ENCODE data around the gene LRRC32. TPM values are rescaled to one million over a fixed set of nuclear protein-coding genes. Genes with fewer than 3 reads are reported as not detected.

LRRC32 gene, protein sequence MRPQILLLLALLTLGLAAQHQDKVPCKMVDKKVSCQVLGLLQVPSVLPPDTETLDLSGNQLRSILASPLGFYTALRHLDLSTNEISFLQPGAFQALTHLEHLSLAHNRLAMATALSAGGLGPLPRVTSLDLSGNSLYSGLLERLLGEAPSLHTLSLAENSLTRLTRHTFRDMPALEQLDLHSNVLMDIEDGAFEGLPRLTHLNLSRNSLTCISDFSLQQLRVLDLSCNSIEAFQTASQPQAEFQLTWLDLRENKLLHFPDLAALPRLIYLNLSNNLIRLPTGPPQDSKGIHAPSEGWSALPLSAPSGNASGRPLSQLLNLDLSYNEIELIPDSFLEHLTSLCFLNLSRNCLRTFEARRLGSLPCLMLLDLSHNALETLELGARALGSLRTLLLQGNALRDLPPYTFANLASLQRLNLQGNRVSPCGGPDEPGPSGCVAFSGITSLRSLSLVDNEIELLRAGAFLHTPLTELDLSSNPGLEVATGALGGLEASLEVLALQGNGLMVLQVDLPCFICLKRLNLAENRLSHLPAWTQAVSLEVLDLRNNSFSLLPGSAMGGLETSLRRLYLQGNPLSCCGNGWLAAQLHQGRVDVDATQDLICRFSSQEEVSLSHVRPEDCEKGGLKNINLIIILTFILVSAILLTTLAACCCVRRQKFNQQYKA
- total RNA-seq: 10 to 100 TPM in 3 of 4 donors, 1 to 10 TPM in 1; 6.4 to 30.7 (median 16.2) TPM
- 10 to 100 TPM in 1 of 3 donors, 1 to 10 TPM in 1, under 1 TPM in 1; 0.69 to 18.3 (median 1.8) TPM for polyA plus RNA-seq

DNA sequence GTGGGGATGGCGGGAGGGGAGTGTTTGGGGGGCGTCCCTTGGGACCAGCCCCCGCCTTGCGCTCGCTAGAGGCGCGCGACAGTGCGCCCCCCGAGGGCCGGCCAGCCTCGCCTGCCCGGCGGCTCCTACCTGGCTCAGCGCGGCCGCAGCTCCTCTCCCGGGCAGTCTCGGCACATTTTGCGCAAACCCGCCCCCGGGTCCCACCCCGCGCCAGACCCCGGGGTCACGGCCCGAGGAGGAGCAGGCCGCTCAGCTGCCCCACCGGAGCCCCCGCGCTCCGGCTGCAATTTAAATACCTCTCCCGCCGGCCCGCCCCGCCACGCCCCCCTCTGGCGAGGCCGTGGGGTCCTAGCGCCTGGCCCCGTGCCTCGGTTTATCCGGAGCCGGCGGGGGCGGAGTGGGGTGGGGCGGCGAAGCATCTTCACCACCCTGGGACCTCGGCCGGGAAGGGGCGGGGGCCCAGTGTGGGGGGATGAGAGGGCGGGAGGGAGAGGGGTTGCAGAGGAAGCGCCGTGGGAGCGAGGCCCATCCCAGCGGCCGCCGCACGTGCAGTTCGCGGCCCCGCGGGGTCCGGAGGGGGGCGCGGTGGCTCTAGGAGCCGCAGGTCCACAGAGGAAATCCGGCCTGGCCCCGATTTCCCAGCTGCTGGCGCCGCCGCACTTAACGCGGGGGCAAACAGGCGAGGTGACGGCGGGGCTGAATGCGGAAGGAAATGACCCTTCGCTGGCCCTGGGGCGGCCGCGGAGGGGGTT is at the start of gene LRRC32:
TSS of gene LRRC32 (minus strand) at position 263 of the 752 bp plus-strand sequence. CDS start 4,793 bp downstream, outside the sequence.
- intact Hi-C loops (cut with DNase I): loop anchor here (10.0 kb wide), 2 partner anchors 226 to 466 kb away; partner anchors contain the start of genes EMSY and WNT11
- Histone ChIP-seq H3K27me3 (peaks cover 6 to 25% (median 8%) of the 10 kb centered on the region in 3 donors), H3K4me3 (peak within 1 kb of the TSS; percentile 31 to 57 (median 49)), H3K36me3 (no peaks in the 10 kb centered on the region), H3K9me3 (no peaks in the 10 kb centered on the region), H3K4me1 (peaks cover 0 to 24% (median 15%) of the 10 kb centered on the region in 4 donors), H3K27ac (peak within 1 kb of the TSS; percentile 43 to 76 (median 68))
- TF ChIP-seq POLR2A (IDR thresholded peaks at IDR 0.05): no peak
- TF ChIP-seq, protein P1, sequence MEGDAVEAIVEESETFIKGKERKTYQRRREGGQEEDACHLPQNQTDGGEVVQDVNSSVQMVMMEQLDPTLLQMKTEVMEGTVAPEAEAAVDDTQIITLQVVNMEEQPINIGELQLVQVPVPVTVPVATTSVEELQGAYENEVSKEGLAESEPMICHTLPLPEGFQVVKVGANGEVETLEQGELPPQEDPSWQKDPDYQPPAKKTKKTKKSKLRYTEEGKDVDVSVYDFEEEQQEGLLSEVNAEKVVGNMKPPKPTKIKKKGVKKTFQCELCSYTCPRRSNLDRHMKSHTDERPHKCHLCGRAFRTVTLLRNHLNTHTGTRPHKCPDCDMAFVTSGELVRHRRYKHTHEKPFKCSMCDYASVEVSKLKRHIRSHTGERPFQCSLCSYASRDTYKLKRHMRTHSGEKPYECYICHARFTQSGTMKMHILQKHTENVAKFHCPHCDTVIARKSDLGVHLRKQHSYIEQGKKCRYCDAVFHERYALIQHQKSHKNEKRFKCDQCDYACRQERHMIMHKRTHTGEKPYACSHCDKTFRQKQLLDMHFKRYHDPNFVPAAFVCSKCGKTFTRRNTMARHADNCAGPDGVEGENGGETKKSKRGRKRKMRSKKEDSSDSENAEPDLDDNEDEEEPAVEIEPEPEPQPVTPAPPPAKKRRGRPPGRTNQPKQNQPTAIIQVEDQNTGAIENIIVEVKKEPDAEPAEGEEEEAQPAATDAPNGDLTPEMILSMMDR (IDR thresholded peaks at IDR 0.05): no peak
- TF ChIP-seq EP300 (IDR thresholded peaks at IDR 0.05): no peak
- peak in 2 of 4 donors; percentile 9 to 31 for TF ChIP-seq POLR2AphosphoS5 (IDR thresholded peaks at IDR 0.05)
- DNase-seq: peak; percentile 77
- WGBS, 2 donors: 1% methylated on average over 82 of the region's 82 CpGs

DNA sequence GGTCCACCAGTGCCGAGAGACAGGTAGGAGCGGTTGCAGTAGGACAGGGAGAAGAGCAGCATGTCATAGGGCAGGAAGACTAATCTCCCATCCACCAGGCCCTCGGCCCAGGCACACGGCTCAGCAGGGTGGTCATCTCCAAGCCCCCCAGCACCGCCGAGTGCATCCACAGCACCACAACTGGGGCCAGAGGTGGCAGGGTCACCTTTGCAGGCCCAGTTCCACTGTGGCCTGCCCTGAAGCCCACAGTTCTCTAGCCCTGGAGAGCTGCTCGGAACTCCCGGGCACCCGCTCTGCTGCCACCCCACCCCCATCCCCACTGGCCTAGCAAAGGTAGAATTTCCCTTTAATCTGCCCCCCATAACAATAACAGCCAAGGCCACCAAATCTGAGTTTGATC is 49.1 kb upstream of the LRRC32 start:
- H3K36me3 ChIP-seq: no peaks in the 10 kb centered on the region
- no peak overlapping the region for H3K27ac ChIP-seq
- WGBS, 2 donors: 96% methylated on average over 9 of the region's 9 CpGs
- H3K27me3 ChIP-seq: peaks cover 0 to 9% (median 0%) of the 10 kb centered on the region in 3 donors
- intact Hi-C loops (cut with DNase I): no loop called here
- no peak overlapping the region for H3K4me3 ChIP-seq
- no peaks in the 10 kb centered on the region for H3K9me3 ChIP-seq
- peak; percentile 44 for DNase-seq
- no peak for TF ChIP-seq EP300 (IDR thresholded peaks at IDR 0.05)
- TF ChIP-seq, protein P1 (IDR thresholded peaks at IDR 0.05): no peak
- TF ChIP-seq POLR2A (IDR thresholded peaks at IDR 0.05): no peak
- TF ChIP-seq POLR2AphosphoS5 (IDR thresholded peaks at IDR 0.05): no peak
- H3K4me1 ChIP-seq: peaks cover 0 to 9% (median 7%) of the 10 kb centered on the region in 4 donors

DNA sequence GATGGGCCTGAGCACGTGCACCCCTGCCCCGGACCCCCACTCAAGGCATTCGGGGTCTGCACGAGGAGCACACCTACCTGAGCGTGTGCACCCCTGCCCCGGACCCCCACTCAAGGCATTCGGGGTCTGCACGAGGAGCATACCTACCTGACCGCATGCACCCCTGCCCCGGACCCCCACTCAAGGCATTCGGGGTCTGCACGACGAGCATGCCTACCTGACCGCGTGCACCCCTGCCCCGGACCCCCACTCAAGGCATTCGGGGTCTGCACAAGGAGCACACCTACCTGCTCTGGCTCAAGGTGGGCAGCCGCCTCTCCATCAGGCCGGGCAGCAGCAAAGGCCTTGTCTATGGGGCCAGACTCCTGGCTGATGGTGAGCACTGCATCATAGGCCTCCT is 48.7 kb upstream of the LRRC32 start:
- no peak for TF ChIP-seq EP300 (IDR thresholded peaks at IDR 0.05)
- TF ChIP-seq, protein P1 (IDR thresholded peaks at IDR 0.05): no peak
- TF ChIP-seq POLR2A (IDR thresholded peaks at IDR 0.05): no peak
- no peak for TF ChIP-seq POLR2AphosphoS5 (IDR thresholded peaks at IDR 0.05)
- Histone ChIP-seq H3K36me3 (no peaks in the 10 kb centered on the region), H3K27me3 (peaks cover 0 to 9% (median 0%) of the 10 kb centered on the region in 3 donors), H3K4me3 (no peak overlapping the region), H3K4me1 (peaks cover 0 to 9% (median 7%) of the 10 kb centered on the region in 4 donors), H3K9me3 (no peaks in the 10 kb centered on the region), H3K27ac (no peak overlapping the region)
- WGBS, 2 donors: 83 to 89% methylated on average over 19 of the region's 19 CpGs
- intact Hi-C loops (cut with DNase I): no loop called here
- no peak for DNase-seq

DNA sequence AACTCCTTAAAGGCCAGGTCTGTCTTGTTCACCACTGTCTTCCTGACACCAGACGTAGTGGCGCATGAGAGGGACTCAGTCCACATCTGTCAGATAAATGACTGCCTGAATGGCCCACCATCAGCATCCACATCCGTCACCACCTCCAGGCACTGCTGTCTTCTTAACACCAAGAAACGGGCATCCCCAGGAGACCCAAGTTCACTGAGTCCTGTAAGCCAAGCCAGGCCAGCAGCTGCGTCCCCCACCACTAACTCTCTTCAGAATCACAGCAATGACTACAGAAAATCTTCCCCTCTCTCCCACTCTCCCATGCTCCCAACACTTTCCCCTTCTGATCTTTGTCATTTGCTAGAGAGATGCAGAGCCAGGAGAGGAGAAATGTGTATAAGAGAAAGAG is 47.3 kb upstream of the LRRC32 start:
- Histone ChIP-seq H3K9me3 (no peaks in the 10 kb centered on the region), H3K4me3 (no peak overlapping the region), H3K36me3 (no peaks in the 10 kb centered on the region), H3K27ac (no peak overlapping the region), H3K4me1 (peaks cover 0 to 9% (median 7%) of the 10 kb centered on the region in 4 donors), H3K27me3 (peaks cover 0 to 4% (median 0%) of the 10 kb centered on the region in 3 donors)
- no peak for TF ChIP-seq EP300 (IDR thresholded peaks at IDR 0.05)
- TF ChIP-seq POLR2AphosphoS5 (IDR thresholded peaks at IDR 0.05): no peak
- TF ChIP-seq POLR2A (IDR thresholded peaks at IDR 0.05): no peak
- TF ChIP-seq, protein P1 (IDR thresholded peaks at IDR 0.05): no peak
- peak; percentile 35 for DNase-seq
- 93 to 94% methylated on average over 5 of the region's 5 CpGs for WGBS, 2 donors
- intact Hi-C loops (cut with DNase I): no loop called here

Measured in sigmoid colon (tissue), 7 donors.